ENCODE results near the gene KDM4E.

The KDM4E gene

DNA sequence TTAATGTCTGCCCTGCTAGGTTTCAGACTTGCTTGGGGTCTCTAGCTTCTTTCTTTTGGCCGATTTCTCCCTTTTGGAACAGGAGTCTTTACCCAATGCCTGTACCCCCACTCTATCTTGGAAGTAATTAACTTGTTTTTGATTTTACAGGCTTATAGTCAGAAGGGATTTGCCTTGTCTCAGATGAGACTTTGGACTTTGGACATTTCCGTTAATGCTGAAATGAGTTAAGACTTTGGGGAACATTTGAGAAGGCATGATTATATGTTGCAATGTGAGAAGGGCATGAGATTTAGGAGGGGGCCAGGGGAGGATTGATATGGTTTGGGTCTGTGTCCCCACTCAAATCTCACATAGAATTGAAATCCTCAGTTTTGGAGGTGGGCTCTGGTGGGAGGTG lies 29.3 kb downstream of the KDM4E start:
- no peak for DNase-seq

DNA sequence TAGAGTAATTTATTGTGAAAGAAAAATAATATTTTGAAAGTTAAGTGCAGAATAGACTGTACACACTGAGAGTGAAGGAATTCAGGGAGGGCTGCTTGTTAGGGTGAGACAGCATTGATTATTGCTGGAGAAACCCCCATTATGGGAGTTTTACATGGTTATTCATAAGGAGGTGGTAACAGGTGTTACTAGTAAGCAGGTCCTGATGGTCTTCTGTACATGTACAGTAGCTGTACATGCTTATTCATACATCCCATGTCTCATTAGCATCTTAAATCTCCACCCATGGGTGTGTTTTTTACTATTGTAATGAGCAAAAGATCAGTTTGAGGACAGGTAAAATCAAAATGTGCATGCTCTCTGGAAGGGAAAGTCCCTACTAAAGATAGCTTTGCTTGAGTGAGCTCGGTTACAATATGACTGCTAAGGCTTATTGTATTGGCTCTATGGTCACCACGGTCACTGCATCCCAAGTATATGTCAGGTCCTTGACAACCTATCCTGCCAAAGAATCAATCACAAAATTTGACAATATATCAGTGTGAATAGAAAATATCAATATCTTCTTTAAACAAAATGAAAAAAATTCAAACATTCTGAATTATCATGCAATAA lies 30.3 kb downstream of the KDM4E start:
- DNase-seq, result no peak

DNA sequence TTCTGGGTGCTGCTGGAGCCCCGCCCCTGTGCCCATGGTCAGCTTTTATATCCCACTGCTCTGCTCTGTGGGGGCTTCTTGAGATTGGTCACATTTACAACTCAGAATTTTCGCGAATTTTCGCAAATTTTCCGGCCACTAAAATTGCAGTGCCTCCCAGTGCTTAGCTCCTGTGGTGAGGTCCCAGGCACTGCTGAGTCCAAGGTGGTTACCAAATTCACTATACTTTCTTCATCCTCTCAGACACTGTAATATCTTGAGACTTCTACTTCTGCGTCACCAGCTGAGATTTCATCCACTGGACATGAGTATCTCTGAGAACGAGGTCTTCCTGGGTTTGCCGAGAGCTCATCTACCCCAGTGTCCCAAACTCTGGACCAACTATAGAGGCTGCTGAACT lies 32.9 kb downstream of the KDM4E start:
- DNase-seq, result no peak

DNA sequence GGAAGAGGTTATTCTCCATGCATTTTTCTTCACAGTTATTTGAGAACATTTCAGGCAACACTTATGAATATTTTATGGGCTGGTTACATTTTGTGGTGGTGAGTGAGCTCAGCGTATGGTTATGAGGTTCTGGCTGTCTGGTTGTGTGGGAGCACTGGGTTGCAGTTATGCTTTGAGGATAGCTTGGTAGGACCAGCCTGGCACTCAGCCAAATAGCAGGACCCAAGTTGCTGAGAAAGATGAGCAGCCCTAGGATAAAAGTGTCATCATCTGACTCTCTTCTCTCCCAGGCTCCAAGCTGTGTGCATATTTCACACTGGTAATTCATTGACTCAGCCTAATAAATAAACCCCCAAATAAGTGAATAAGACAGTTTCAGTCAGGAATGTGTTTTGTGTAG lies 33.6 kb downstream of the KDM4E start:
- DNase-seq, result no peak

DNA sequence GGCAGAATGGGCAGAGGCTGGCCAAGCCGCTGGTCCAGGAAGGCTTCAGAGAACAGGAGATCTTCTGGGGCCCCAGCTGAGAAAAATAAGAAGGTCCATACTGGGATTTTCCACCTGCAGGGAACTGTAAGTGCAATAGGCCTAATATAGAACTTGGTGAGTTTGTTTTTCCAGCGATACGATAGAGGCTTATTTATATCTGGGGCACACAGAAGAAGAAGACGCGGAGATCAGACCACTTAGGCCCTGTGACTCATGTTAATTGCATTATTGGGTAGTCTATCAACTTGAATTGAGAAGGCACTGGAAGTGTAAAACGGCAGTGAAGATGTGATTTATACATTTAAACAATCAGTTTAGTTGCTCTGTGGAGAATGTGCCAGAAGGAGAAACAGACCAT lies 34.0 kb downstream of the KDM4E start:
- no peak for DNase-seq

DNA sequence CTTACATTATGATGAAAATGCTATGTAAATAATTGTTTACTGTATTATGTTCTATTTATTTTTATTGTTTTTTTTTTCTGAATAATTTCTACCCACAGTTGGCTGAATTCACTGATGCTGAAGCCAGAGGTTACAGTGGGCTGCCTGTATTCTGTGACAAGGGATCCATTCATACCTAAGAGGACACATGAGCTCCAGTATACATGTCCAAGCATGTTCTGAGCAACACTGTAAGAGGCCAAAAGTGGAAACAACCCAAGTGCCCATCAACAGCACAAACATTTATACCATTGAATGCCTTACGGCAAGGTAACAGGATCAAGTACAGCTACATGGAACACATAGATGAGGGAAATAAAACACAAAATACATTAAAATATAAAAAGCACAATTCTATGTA lies 40.3 kb downstream of the KDM4E start:
- no peak for DNase-seq

DNA sequence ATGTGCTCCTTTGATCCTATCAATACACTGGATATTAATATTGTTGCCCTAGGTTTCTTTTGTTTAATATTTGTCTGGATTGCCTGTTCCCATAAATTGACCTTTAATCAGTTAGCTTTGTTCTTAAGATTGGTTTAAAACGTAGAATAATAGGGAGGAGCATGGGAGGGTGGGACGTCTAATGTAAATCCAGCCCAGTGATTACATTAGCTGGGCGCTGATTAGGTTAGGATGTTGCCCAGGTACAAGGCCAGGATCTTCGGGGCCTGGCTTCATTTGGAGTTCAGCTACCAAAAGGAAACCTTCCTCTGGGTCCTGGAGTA lies 41.6 kb downstream of the KDM4E start, which contains the start of gene SRSF8:
Gene SRSF8, plus strand, starts transcription at position 204 of the 323 bp plus-strand sequence. CDS start 308 bp downstream, outside the sequence.
- no peak for DNase-seq

DNA sequence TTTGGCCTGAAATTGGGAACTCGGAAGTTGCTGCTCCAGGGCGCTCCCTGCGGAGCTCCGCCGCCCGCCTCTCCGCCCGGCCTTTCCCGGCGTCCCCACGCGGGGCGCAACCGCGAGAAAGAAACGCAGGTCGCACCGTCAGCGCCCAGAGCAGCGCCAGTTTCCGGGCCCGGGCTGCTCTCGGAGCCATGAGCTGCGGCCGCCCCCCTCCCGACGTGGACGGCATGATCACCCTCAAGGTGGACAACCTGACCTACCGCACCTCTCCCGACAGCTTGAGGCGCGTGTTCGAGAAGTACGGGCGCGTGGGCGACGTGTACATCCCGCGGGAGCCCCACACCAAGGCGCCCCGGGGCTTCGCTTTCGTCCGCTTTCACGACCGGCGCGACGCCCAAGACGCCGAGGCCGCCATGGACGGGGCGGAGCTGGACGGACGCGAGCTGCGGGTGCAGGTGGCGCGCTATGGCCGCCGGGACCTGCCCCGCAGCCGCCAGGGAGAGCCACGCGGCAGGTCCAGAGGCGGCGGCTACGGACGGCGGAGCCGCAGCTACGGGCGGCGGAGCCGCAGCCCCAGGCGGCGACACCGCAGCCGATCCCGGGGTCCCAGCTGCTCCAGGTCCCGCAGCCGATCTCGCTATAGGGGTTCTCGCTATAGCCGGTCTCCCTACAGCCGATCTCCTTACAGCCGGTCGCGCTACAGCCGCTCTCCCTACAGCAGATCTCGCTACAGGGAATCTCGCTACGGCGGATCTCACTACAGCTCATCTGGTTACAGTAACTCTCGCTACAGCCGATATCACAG lies 42.2 kb downstream of the KDM4E start:
- DNase-seq, result peak; percentile 90

DNA sequence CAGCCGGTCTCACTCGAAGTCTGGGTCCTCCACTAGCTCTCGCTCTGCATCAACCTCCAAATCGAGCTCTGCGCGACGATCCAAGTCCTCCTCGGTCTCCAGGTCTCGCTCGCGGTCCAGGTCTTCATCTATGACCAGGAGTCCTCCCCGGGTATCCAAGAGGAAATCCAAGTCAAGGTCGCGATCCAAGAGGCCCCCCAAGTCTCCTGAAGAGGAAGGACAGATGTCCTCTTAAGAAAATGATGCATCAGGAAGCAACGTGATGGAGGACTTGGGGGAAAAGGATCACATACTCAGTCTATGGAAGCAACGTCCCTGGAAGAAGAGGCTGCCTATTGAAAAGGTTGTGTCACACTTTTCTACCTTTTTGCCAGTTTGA lies 42.8 kb downstream of the KDM4E start:
- no peak for DNase-seq

DNA sequence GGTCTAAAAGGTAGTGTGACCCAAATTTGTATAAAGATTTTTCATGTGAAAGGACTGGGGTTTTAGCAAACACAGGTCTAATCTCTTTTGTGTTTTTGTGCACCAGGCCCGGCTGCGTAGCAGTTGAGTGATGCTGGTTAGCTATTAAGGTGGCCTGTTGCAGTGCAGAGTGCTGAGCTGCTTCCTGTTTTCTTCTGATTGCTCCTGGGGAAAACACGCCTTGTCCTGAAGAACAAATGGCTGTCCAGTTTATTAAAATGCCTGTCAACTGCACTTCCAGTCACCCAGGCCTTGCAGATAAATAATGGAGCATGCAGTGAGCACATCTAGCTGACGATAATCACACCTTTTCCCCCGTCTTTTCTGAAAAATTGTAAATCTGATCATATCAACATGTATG lies 43.5 kb downstream of the KDM4E start:
- peak; percentile 87 for DNase-seq

DNA sequence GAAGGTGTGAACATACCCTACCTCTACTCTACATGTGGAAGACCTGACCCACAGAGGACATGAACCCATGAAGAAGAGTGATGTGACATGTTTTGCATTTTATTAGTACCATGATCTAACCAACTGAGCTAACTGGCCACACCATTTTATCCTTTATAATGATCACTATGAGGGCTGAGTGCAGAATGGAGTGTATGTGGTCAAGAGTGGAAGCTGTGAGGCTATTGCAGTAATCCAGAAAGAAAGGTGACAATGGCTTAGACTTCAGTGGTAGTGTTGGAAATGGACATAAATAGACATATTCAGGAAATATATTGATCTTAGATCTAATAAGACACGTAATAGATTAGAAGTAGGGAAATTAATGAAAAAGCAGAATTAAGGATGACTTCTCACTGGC lies 45.4 kb downstream of the KDM4E start:
- DNase-seq, result no peak

DNA sequence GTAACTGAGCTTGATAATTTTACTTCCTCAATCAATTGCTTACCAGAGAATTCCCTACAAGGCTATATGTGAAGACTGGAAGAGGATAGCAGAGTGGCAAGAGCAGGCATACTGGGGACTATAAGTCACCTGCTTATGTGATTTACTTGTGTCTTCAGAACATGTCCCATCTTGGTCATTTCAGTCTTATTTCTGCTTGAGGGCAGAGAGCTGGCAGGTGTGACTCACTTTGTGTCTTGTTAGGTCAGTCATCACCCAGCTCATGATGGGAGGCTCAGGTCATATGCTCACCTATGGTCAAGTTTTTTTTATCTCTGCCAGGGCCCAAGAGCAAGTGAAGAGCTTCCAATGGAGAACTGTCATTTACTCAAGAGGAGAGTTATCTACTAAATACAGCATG lies 47.9 kb downstream of the KDM4E start:
- no peak for DNase-seq

DNA sequence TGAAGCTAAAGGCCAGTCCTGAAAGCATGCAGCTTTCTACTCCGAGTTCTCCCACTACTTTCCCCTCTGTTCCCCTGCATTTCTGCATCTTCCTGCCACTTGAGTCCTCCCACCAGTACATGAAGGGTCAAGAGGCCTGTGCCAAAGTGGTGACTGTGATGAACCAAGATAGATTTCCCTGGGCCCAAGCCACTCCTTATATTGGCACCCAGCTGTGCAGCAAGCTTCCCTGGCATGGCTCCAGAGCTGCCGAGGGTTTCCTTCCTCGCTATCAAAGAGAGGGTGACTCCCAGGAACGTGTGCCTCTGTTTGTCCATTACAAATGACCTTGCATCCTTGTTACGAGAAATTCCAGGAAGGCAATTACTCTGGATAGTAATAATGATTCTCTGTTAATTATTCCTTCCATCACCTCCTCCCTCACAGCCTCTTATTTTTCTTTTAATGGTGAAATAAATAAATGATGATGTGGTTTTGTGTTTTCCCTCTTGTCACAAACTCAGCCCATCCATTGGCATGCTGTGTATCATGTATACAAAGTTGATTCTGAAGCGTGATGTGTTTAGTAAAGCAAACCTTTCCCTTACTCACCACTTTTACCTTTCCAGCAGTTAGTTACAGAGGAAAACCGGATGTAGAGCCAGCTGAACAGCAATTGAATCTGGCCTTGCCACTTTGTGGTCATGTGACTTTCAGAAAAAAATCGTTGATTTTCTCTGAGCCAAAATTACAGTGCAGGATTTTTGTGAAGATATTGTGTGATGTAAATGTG lies 49.9 kb downstream of the KDM4E start:
- peak; percentile 46 for DNase-seq

DNA sequence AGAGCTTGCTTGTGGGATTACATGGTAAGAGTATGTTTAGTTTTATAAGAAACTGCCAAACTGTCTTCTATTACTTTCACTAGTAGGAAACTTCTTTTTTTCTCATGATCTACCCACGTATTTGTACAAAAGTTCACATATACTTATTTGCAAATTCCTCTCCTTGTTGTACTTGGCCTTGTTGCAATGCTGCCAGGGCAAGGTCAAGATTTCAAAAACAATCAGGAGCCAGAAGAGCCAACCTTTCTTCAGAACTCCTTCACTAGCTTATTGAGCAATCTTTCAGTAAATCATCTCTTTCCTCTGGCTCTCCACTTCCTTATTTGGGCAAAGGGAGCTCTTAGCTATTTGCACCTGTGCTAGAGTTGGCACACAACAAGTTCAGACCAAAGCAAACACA lies 51.4 kb downstream of the KDM4E start:
- no peak for DNase-seq

DNA sequence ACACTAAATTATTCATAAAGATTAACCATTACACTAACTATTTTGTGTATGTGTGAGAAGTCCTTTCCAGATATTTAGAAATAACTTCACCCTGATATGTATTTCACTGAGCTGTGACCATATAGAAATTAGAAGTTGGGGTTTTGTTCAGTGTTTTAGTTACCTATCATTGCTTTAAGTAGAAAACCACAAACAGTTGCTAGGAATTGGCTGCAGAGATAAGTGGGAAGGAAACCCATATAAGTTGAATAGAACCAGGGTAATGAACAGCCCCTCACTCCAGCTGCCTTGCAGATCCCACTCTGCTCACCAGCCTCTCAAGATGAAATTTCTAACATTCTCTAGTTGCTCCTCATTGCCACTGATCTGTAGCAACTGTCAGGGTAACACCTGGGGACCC lies 51.9 kb downstream of the KDM4E start:
- no peak for DNase-seq

All from femur (tissue), 1 donor.